Stimulated activated CD4-positive, alpha-beta T cell treated with anti-CD3 and anti-CD28 coated beads, Interleukin-12 subunit alpha, Interleukin-12 subunit beta, amount 100 ng/mL, for 48 hours (primary cell): ENCODE measurements around the gene EPHB1.

Experiments used
- DNase-seq, 3 donors: peaks; one replicate each; pipeline ENCODE4 v3.0.0-alpha.2; 2020; ENCODE audit warnings: low read depth in 2 of 3, low spot score in 1 of 3

Gene EPHB1

GRCh38 chr3:135235541-135235940 lies 440.5 kb downstream of the EPHB1 start:
- DNase-seq: no peak

GRCh38 chr3:135237371-135238143 lies 442.5 kb downstream of the EPHB1 start:
- no peak for DNase-seq

- no peak for DNase-seq
These were observed 443.3 kb downstream of the EPHB1 start for GRCh38 chr3:135238236-135238830.

- no peak for DNase-seq
These were observed 444.0 kb downstream of the EPHB1 start for GRCh38 chr3:135238871-135239614.

GRCh38 chr3:135239615-135239884 lies 444.5 kb downstream of the EPHB1 start:
- no peak for DNase-seq

- no peak for DNase-seq
These were observed 445.4 kb downstream of the EPHB1 start for GRCh38 chr3:135240426-135240825.

- DNase-seq: no peak
These were observed 447.2 kb downstream of the EPHB1 start for GRCh38 chr3:135242285-135242684.

- DNase-seq: no peak
These were observed 448.6 kb downstream of the EPHB1 start for GRCh38 chr3:135243616-135244015.

- no peak for DNase-seq
These were observed 451.0 kb downstream of the EPHB1 start for GRCh38 chr3:135246027-135246426.

GRCh38 chr3:135248213-135248612 lies 453.2 kb downstream of the EPHB1 start:
- no peak for DNase-seq

GRCh38 chr3:135249186-135249585 lies 454.1 kb downstream of the EPHB1 start:
- DNase-seq: no peak

- no peak for DNase-seq
These were observed 463.9 kb downstream of the EPHB1 start for GRCh38 chr3:135258916-135259315.

- DNase-seq: no peak
These were observed 465.0 kb downstream of the EPHB1 start for GRCh38 chr3:135260025-135260424.

- DNase-seq: no peak
These were observed 466.2 kb downstream of the EPHB1 start for GRCh38 chr3:135261214-135261775.

GRCh38 chr3:135261916-135262315 lies 466.9 kb downstream of the EPHB1 start:
- no peak for DNase-seq

GRCh38 chr3:135262441-135262840 lies 467.4 kb downstream of the EPHB1 start:
- no peak for DNase-seq

GRCh38 chr3:135263331-135263730 lies 468.3 kb downstream of the EPHB1 start:
- DNase-seq: no peak

GRCh38 chr3:135267487-135267886 lies 472.4 kb downstream of the EPHB1 start:
- DNase-seq: no peak

- no peak for DNase-seq
These were observed 474.0 kb downstream of the EPHB1 start for GRCh38 chr3:135268941-135269532.

- DNase-seq: no peak
These were observed 476.3 kb downstream of the EPHB1 start for GRCh38 chr3:135271177-135272025.
